Measurements from ENCODE around the gene TSTD2.
A peak's percentile ranks its signal among the peaks of the same experiment; 100 is the strongest.
"Not testable (repeated sequence)": the region's sequence is repeated elsewhere in the genome, so short reads cannot be mapped to it uniquely, and the experiment has no call there.

TSTD2 gene

GRCh38 chr9:97586909-97587308, 46.3 kb downstream of the TSTD2 start:
- DNase-seq (ENCODE audit: low read depth in 3 of 3), result not testable (repeated sequence)

- DNase-seq (ENCODE audit: low read depth in 3 of 3), result not testable (repeated sequence)
These were observed 48.4 kb downstream of the TSTD2 start for GRCh38 chr9:97584778-97585177.

GRCh38 chr9:97581590-97581989, 51.6 kb downstream of the TSTD2 start:
- DNase-seq (ENCODE audit: low read depth in 3 of 3), result not testable (repeated sequence)

GRCh38 chr9:97579914-97580313, 53.3 kb downstream of the TSTD2 start:
- DNase-seq (ENCODE audit: low read depth in 3 of 3), result no peak

GRCh38 chr9:97578846-97579245, 54.3 kb downstream of the TSTD2 start:
- no peak for DNase-seq (ENCODE audit: low read depth in 3 of 3)

GRCh38 chr9:97577051-97577450, 56.1 kb downstream of the TSTD2 start:
- DNase-seq (ENCODE audit: low read depth in 3 of 3), result no peak

GRCh38 chr9:97575673-97576200, 57.4 kb downstream of the TSTD2 start:
- no peak for DNase-seq (ENCODE audit: low read depth in 3 of 3)

- peak in 2 of 3 donors; percentile 25 to 29 for DNase-seq (ENCODE audit: low read depth in 3 of 3)
These were observed 58.1 kb downstream of the TSTD2 start for GRCh38 chr9:97574921-97575672.

GRCh38 chr9:97574101-97574571, 59.0 kb downstream of the TSTD2 start:
- not testable (repeated sequence) for DNase-seq (ENCODE audit: low read depth in 3 of 3)

- DNase-seq (ENCODE audit: low read depth in 3 of 3), result no peak
These were observed 59.6 kb downstream of the TSTD2 start for GRCh38 chr9:97573482-97574073.

GRCh38 chr9:97572892-97573365, 60.2 kb downstream of the TSTD2 start:
- no peak for DNase-seq (ENCODE audit: low read depth in 3 of 3)

GRCh38 chr9:97572196-97572891, 60.8 kb downstream of the TSTD2 start:
- DNase-seq (ENCODE audit: low read depth in 3 of 3), result no peak

- no peak for DNase-seq (ENCODE audit: low read depth in 3 of 3)
These were observed 61.5 kb downstream of the TSTD2 start for GRCh38 chr9:97571664-97572063.

GRCh38 chr9:97570899-97571298, 62.3 kb downstream of the TSTD2 start:
- DNase-seq (ENCODE audit: low read depth in 3 of 3), result no peak

- DNase-seq (ENCODE audit: low read depth in 3 of 3), result no peak
These were observed 64.5 kb downstream of the TSTD2 start for GRCh38 chr9:97568461-97569275.

- DNase-seq (ENCODE audit: low read depth in 3 of 3), result no peak
These were observed 65.3 kb downstream of the TSTD2 start for GRCh38 chr9:97567894-97568202.

- DNase-seq (ENCODE audit: low read depth in 3 of 3), result no peak
These were observed 65.8 kb downstream of the TSTD2 start for GRCh38 chr9:97567182-97567893.

GRCh38 chr9:97565262-97565661, 67.9 kb downstream of the TSTD2 start:
- DNase-seq (ENCODE audit: low read depth in 3 of 3), result no peak

GRCh38 chr9:97564291-97565175, 68.6 kb downstream of the TSTD2 start:
- DNase-seq (ENCODE audit: low read depth in 3 of 3), result no peak

Data from stimulated activated CD4-positive, alpha-beta T cell treated with anti-CD3 and anti-CD28 coated beads, TNF-alpha, amount 100 ng/mL, for 48 hours (primary cell).